Measurements from ENCODE around the gene ARRDC2. TPM values are rescaled to one million over a fixed set of nuclear protein-coding genes. Genes with fewer than 3 reads are reported as not detected.

The ARRDC2 gene
- total RNA-seq, 4 donors from 2014 or later = 26.8 to 94.9 (median 29.4) TPM

DNA sequence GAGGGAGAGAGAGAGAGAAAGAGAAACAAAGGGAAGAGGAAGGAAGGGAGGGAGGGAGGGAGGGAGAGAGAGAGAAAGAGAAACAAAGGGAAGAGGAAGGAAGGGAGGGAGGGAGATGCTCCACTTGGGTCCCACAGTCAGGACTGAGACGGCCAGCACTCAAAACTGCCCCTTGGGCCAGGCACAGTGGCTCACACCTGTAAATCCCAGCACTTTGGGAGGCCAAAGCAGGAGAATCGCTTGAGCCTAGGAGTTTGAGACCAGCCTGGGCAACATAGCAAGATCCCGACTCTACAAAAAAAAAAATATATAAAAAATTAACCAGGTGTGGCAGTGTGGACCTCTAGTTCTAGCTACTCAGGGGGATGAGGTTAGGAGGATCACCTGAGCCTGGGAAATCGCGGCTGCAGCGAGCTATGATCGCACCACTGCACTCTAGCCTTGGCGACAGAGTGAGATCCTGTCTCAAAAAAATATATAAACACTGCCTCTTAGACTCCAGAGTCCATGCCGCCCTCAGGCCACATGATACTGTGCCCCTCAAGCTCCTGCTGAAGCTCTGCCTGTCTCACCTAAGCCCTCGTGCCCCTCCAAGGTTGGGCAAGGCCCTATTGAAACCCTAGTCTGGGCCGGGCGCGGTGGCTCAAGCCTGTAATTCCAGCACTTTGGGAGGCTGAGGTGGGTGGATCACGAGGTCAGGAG, 8.4 kb downstream of the ARRDC2 start:
- H3K4me1 ChIP-seq = peaks cover 0 to 39% (median 14%) of the 10 kb centered on the region in 4 donors

DNA sequence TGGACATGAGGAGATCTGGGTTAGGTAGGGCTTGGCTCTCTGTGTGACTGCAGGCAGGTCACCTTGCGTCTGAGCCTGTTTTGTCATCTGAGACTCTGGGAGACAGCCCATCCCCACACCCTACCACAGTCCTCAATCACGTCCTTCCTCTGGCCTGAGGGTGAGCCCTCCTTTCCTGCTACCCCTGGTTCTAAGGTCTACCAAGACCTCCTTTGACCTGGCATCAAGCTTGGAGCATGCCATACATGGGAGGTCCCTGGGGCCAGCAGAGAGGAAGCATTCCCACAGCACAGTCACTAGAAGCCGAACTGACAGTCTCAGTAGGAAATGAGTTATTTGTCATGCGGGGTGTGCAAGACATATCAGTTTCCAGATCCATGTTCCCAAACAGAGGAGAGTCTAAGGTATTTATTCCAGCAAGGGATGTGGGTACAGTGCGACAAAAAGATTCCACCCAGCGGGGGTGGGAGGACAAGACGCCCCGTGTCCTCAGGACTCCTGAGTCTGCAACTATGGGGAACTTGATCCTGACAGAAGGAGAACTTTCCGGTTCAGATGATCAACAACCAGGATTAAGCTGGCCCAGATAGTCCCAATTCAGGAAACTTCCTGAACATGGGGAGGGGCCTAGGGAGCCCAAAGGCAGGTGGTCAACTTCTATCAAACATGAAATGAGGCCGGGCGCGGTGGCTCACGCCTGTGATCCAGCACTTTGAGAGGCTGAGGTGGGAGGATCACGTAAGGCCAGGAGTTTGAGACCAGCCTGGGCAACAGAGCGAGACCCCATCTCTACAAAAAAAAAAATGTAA, 9.5 kb downstream of the ARRDC2 start:
- no peaks in the 10 kb centered on the region for H3K27me3 ChIP-seq
- no peak for DNase-seq
- H3K9me3 ChIP-seq = no peaks in the 10 kb centered on the region
- H3K4me3 ChIP-seq = no peak overlapping the region
- H3K4me1 ChIP-seq = peaks cover 0 to 50% (median 24%) of the 10 kb centered on the region in 4 donors
- peak overlapping the region; percentile 50 to 80 (median 73) for H3K27ac ChIP-seq
- H3K36me3 ChIP-seq = peaks cover 0 to 25% (median 0%) of the 10 kb centered on the region in 3 donors
- no peak for TF ChIP-seq POLR2A (IDR thresholded peaks at IDR 0.05)
- TF ChIP-seq, protein P1, sequence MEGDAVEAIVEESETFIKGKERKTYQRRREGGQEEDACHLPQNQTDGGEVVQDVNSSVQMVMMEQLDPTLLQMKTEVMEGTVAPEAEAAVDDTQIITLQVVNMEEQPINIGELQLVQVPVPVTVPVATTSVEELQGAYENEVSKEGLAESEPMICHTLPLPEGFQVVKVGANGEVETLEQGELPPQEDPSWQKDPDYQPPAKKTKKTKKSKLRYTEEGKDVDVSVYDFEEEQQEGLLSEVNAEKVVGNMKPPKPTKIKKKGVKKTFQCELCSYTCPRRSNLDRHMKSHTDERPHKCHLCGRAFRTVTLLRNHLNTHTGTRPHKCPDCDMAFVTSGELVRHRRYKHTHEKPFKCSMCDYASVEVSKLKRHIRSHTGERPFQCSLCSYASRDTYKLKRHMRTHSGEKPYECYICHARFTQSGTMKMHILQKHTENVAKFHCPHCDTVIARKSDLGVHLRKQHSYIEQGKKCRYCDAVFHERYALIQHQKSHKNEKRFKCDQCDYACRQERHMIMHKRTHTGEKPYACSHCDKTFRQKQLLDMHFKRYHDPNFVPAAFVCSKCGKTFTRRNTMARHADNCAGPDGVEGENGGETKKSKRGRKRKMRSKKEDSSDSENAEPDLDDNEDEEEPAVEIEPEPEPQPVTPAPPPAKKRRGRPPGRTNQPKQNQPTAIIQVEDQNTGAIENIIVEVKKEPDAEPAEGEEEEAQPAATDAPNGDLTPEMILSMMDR (IDR thresholded peaks at IDR 0.05) = no peak

More for the DNA sequence above, 8.4 kb downstream of the ARRDC2 start:
- no peaks in the 10 kb centered on the region for H3K27me3 ChIP-seq
- no peaks in the 10 kb centered on the region for H3K9me3 ChIP-seq
- peaks cover 0 to 35% (median 0%) of the 10 kb centered on the region in 3 donors for H3K36me3 ChIP-seq
- H3K4me3 ChIP-seq = no peak overlapping the region
- no peak for TF ChIP-seq POLR2A (IDR thresholded peaks at IDR 0.05)
- TF ChIP-seq, protein P1 (IDR thresholded peaks at IDR 0.05) = no peak
- H3K27ac ChIP-seq = peak overlapping the region; percentile 50 to 80 (median 73)
- no peak for DNase-seq

DNA sequence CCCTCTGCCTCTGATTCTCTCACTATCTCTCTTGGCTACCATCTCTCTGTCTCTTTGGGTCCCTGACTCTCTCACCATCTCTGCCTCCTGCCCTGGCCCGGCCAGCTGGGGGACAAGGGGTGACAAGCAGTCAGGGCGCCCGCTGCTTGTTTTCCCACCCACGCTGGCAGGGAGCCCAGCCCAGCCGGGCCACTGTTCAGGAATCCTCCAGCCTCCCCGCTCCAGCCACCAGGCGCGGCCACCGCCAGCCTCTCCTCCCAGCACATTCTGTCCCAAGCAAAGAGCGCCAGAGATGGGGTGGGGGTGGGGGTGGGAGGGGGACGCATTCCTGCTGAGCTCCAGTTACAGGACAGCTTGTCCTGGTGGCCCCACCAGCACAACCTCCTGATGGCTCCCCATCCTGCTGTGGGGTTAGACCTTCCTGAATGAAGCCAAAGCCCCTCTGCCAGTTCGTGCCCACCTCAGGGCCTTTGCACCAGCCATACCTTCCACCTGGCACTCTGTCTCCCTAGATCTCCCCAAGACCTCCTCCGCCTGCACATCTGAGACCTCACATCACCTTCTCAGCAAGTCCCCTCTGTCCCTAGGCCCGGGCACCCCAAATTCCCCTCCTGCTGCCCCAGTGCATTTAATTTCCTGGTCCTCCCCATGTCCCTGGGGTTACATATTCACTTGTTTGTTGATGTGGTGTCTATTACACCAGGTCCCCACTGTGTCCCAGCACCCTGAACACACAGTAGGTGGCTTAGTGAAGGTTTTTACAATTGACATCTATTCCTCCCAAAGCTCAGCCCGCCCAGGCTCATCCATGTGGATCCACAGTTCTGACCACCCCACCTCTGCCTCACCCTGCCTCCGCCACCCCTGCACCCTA, 12.5 kb downstream of the ARRDC2 start:
- peak overlapping the region; percentile 85 to 91 (median 88) for H3K27ac ChIP-seq
- peak in 2 of 3 donors; percentile 78 to 82 for DNase-seq
- no peaks in the 10 kb centered on the region for H3K9me3 ChIP-seq
- peaks cover 0 to 2% (median 0%) of the 10 kb centered on the region in 3 donors for H3K36me3 ChIP-seq
- TF ChIP-seq POLR2A (IDR thresholded peaks at IDR 0.05) = no peak
- TF ChIP-seq, protein P1 (IDR thresholded peaks at IDR 0.05) = no peak
- H3K4me3 ChIP-seq = no peak overlapping the region
- H3K4me1 ChIP-seq = peaks cover 0 to 46% (median 39%) of the 10 kb centered on the region in 4 donors
- no peaks in the 10 kb centered on the region for H3K27me3 ChIP-seq

DNA sequence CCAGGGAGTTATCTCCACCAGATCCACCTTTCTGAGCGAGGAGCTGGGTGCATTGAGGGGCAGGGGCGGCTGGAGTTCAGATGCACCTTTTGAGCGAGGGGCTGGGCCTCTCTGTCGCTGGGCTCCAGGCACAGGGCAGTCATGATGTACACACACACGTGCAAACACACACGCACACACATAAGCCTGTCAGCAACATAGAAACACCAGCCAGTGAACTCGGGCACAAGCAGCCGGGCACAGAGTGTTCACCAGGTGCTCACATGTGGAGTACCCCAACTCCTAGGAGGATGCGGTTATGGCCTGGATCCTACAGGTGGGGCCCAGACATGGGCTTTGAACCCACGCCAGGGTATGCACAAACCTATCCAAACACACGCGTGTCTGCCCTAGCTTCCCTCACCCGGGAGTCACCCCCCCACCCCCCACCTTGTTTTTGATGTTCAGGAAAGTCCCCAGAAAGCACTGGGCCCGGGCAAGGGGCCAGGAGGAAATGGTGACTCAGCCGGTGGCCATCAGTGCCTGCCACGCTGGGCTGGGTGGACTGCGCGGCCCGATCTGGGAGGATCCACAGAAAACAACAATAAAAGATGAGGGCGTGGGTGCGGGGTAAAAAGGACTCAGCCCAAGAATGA, 13.3 kb downstream of the ARRDC2 start:
- Histone ChIP-seq H3K27ac (peak overlapping the region; percentile 85 to 91 (median 88)), H3K9me3 (no peaks in the 10 kb centered on the region), H3K4me1 (peaks cover 0 to 46% (median 39%) of the 10 kb centered on the region in 4 donors), H3K27me3 (no peaks in the 10 kb centered on the region), H3K4me3 (no peak overlapping the region), H3K36me3 (no peaks in the 10 kb centered on the region)
- peak; percentile 80 to 89 (median 86) for DNase-seq
- TF ChIP-seq POLR2A (IDR thresholded peaks at IDR 0.05) = no peak
- TF ChIP-seq, protein P1 (IDR thresholded peaks at IDR 0.05) = no peak
